BE2C (cell line): ENCODE results near the gene PCDH9.
A peak's percentile ranks its signal among the peaks of the same experiment; 100 is the strongest.

ENCODE experiments used
- DNase-seq: peaks from one replicate; pipeline ENCODE4 v3.0.0-alpha.2; 2020
- H3K27me3 ChIP-seq: fragments of 250-450 bp; sonication (Bioruptor Pico); 2 replicates; pipeline ENCODE4 v1.5.1; 2020; ENCODE audit warnings: mild to moderate bottlenecking
- H3K36me3 ChIP-seq: fragments of 250-450 bp; sonication (Bioruptor Pico); 2 replicates; pipeline ENCODE4 v1.5.1; 2020; ENCODE audit warnings: mild to moderate bottlenecking
- H3K4me1 ChIP-seq: fragments of 250-450 bp; sonication (Bioruptor Pico); 2 replicates; pipeline ENCODE4 v1.5.1; 2020
- H3K4me3 ChIP-seq: 2 replicates; pipeline ENCODE4 v1.5.1; 2011; ENCODE audit warnings: low read depth, low read length
- H3K9me3 ChIP-seq: fragments of 250-450 bp; sonication (Bioruptor Pico); 2 replicates; pipeline ENCODE4 v1.5.1; 2020
- CTCF ChIP-seq: IDR thresholded peaks from 2 replicates; pipeline ENCODE4 v1.5.1; 2012; ENCODE audit warnings: mild to moderate bottlenecking, low read depth, low read length

The PCDH9 gene

GRCh38 chr13:66835040-66835628, 395.0 kb downstream of the PCDH9 start:
- Histone ChIP-seq H3K4me1 (peaks cover 3% of the 10 kb centered on the region), H3K27me3 (no peaks in the 10 kb centered on the region), H3K36me3 (no peaks in the 10 kb centered on the region), H3K4me3 (peak overlapping the region; percentile 12), H3K9me3 (no peaks in the 10 kb centered on the region)
- peak; percentile 95 for DNase-seq
- TF ChIP-seq CTCF, result peak; percentile 23; the same call in 1 of the 2 replicates

GRCh38 chr13:66830940-66831716, 399.0 kb downstream of the PCDH9 start:
- DNase-seq, result no peak
- Histone ChIP-seq H3K9me3 (no peaks in the 10 kb centered on the region), H3K4me1 (peaks cover 3% of the 10 kb centered on the region), H3K4me3 (no peak overlapping the region), H3K27me3 (no peaks in the 10 kb centered on the region), H3K36me3 (no peaks in the 10 kb centered on the region)
- no peak for TF ChIP-seq CTCF

GRCh38 chr13:66829803-66830202, 400.3 kb downstream of the PCDH9 start:
- DNase-seq, result no peak
- Histone ChIP-seq H3K9me3 (no peaks in the 10 kb centered on the region), H3K36me3 (no peaks in the 10 kb centered on the region), H3K4me1 (no peaks in the 10 kb centered on the region; the same call in 1 of the 2 replicates), H3K27me3 (no peaks in the 10 kb centered on the region), H3K4me3 (no peak overlapping the region)
- TF ChIP-seq CTCF, result no peak

- Histone ChIP-seq H3K4me1 (no peaks in the 10 kb centered on the region; the same call in 1 of the 2 replicates), H3K27me3 (no peaks in the 10 kb centered on the region), H3K4me3 (no peak overlapping the region), H3K9me3 (no peaks in the 10 kb centered on the region), H3K36me3 (no peaks in the 10 kb centered on the region)
- TF ChIP-seq CTCF, result no peak
- no peak for DNase-seq
These were observed 403.7 kb downstream of the PCDH9 start for GRCh38 chr13:66826398-66826797.

GRCh38 chr13:66821551-66821950, 408.6 kb downstream of the PCDH9 start:
- Histone ChIP-seq H3K36me3 (no peaks in the 10 kb centered on the region), H3K27me3 (no peaks in the 10 kb centered on the region), H3K9me3 (no peaks in the 10 kb centered on the region), H3K4me1 (no peaks in the 10 kb centered on the region), H3K4me3 (no peak overlapping the region)
- DNase-seq, result no peak
- TF ChIP-seq CTCF, result no peak

- no peaks in the 10 kb centered on the region for H3K4me1 ChIP-seq
- DNase-seq, result no peak
- no peak overlapping the region for H3K4me3 ChIP-seq
- no peaks in the 10 kb centered on the region for H3K27me3 ChIP-seq
- H3K9me3 ChIP-seq, result no peaks in the 10 kb centered on the region
- no peak for TF ChIP-seq CTCF
- no peaks in the 10 kb centered on the region for H3K36me3 ChIP-seq
These were observed 418.7 kb downstream of the PCDH9 start for GRCh38 chr13:66811455-66811854.
